HepG2 (cell line): Measurements from ENCODE around the gene POLL. TPM values are rescaled to one million over a fixed set of nuclear protein-coding genes. Genes with fewer than 3 reads are reported as not detected.

ENCODE experiments used
- ELF1 ChIP-seq: sonication (generic); formaldehyde crosslinking; IDR thresholded peaks from 2 replicates; pipeline ENCODE4 v1.4.0; 2020; ENCODE audit warnings: missing genetic modification reagents
- FOSL1 ChIP-seq: sonication (generic); formaldehyde crosslinking; IDR thresholded peaks from 2 replicates; pipeline ENCODE4 v1.9.0; 2021; ENCODE audit warnings: missing genetic modification reagents, borderline replicate concordance
- FOXK1 ChIP-seq: sonication (generic); formaldehyde crosslinking; IDR thresholded peaks from 2 replicates; pipeline ENCODE4 v1.4.0; 2020; ENCODE audit warnings: low read depth, missing genetic modification reagents, borderline replicate concordance
- KAT2B ChIP-seq: fragments of 150-350 bp; IDR thresholded peaks from 2 replicates; pipeline ENCODE4 v1.6.1; 2014; ENCODE audit warnings: low read depth, low read length, borderline replicate concordance
- NFYC ChIP-seq: IDR thresholded peaks from 2 replicates; pipeline ENCODE4 v1.6.1; 2016; ENCODE audit warnings: missing genetic modification reagents, missing compliant biosample characterization
- PRDM10 ChIP-seq: sonication (generic); formaldehyde crosslinking; IDR thresholded peaks from 2 replicates; pipeline ENCODE4 v1.4.0; 2020; ENCODE audit warnings: low read depth, missing genetic modification reagents
- SIN3A ChIP-seq: IDR thresholded peaks from 2 replicates; pipeline ENCODE4 v1.6.1; 2011; ENCODE audit warnings: low read depth, mild to moderate bottlenecking, control low read depth, low read length, borderline replicate concordance
- ZNF224 ChIP-seq: sonication (generic); formaldehyde crosslinking; IDR thresholded peaks from 2 replicates; pipeline ENCODE4 v1.5.0; 2020; ENCODE audit warnings: mild to moderate bottlenecking, missing genetic modification reagents
- ZNF318 ChIP-seq: sonication (generic); formaldehyde crosslinking; IDR thresholded peaks from 2 replicates; pipeline ENCODE4 v1.4.0; 2020; ENCODE audit warnings: mild to moderate bottlenecking, missing genetic modification reagents
- polyA plus RNA-seq, 8 experiments: library from polyadenylated mRNA; depleted of rRNA in 3 of 8; stranded (reverse) in 7 of 8; unstranded in 1 of 8; fragments of >200 nt; fragmentation: Illumina TruSeq in 4 of 8; extraction: Trizol in 4 of 8; gene quantifications; 2 replicates each; pipeline versions ENCODE4 v1.2.1 to v1.2.3, GENCODE V29; 2011 to 2016; ENCODE audit warnings: low read depth in 4 of 8, missing spikeins in 1 of 8, mixed read lengths in 1 of 8; ENCODE audit not compliant: insufficient read depth in 1 of 8
- total RNA-seq, 5 experiments: library from RNA; depleted of rRNA; stranded (reverse); fragments of >200 nt; fragmentation: Illumina TruSeq; extraction: Trizol; gene quantifications; 2 replicates each; pipeline ENCODE4 v1.2.3, GENCODE V29; 2016; ENCODE audit warnings: low read depth in 1 of 5
- TF ChIP-seq, protein P1 (sequence below): IDR thresholded peaks from 2 replicates; pipeline ENCODE4 v1.6.1; 2016; ENCODE audit warnings: missing genetic modification reagents, missing compliant biosample characterization
- TF ChIP-seq, protein P2 (sequence below): sonication (generic); formaldehyde crosslinking; IDR thresholded peaks from 2 replicates; pipeline ENCODE4 v1.4.0; 2020; ENCODE audit warnings: missing genetic modification reagents, borderline replicate concordance

The POLL gene
- total and polyA plus RNA-seq, 2 of the 13 experiments (the other 11 are each of a cell fraction or from before 2014, with no cell fraction given), result 13.8 to 19.1 TPM

DNA sequence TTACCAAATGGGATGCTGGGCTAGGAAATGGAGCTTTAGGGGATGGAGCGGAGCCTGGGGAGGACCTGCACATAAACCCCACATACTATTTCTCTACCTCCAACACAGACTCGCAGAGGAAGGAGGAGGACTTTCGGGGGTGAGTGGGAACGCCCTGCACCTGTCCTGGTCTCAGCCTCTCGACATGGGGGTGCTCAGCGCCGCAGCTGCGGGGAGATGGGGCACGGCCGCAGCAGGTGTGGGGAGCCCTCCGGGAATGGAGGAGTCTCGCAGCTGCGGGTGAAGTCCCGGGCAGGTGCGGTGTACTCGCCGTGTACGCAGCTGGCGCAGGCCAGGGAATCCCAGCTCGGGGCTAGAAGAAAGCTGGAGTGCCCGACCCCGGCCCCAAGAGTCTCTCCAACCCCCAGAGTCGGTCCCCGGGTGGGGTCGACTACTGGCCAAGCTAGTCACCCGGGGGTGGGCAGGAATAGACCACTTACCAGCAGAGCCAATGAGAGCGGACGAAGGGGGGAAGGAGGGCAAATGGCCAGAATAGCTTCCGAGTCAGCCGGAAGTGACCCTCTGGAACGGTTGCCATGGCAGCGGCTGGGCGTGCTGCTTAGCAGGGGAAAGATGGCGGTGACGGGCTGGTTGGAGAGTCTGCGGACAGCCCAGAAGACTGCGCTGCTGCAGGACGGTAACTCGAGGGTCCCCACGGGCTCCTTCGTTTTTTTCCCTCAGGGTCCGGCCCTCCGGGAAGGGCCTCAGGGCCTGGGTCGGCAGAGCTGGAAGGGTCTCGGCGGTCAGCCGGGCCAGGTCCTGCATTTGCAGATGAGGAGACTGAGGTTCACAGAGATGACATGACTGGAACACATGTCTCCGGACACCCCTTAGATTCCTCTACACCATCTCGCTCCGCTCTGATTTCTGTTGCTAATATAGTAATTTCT is at the start of gene POLL, which contains the start of gene DPCD (continued):
- TF ChIP-seq ZNF318 (CRISPR knock-in tag) (0 out of 2 replicates have a peak, but pooled peaks have one; percentile 21), KAT2B (no peak), NFYC (CRISPR knock-in tag) (peak; percentile 84), FOSL1 (CRISPR knock-in tag) (no peak), FOXK1 (CRISPR knock-in tag) (peak; percentile 73; the same call in 1 of the 2 replicates), PRDM10 (CRISPR knock-in tag) (peak; percentile 87; the same call in 1 of the 2 replicates), SIN3A (peak; percentile 98), ZNF224 (CRISPR knock-in tag) (no peak), ELF1 (CRISPR knock-in tag) (peak; percentile 57)
- TF ChIP-seq, protein P1, sequence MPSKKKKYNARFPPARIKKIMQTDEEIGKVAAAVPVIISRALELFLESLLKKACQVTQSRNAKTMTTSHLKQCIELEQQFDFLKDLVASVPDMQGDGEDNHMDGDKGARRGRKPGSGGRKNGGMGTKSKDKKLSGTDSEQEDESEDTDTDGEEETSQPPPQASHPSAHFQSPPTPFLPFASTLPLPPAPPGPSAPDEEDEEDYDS (CRISPR knock-in tag), result peak; percentile 74
- TF ChIP-seq, protein P2, sequence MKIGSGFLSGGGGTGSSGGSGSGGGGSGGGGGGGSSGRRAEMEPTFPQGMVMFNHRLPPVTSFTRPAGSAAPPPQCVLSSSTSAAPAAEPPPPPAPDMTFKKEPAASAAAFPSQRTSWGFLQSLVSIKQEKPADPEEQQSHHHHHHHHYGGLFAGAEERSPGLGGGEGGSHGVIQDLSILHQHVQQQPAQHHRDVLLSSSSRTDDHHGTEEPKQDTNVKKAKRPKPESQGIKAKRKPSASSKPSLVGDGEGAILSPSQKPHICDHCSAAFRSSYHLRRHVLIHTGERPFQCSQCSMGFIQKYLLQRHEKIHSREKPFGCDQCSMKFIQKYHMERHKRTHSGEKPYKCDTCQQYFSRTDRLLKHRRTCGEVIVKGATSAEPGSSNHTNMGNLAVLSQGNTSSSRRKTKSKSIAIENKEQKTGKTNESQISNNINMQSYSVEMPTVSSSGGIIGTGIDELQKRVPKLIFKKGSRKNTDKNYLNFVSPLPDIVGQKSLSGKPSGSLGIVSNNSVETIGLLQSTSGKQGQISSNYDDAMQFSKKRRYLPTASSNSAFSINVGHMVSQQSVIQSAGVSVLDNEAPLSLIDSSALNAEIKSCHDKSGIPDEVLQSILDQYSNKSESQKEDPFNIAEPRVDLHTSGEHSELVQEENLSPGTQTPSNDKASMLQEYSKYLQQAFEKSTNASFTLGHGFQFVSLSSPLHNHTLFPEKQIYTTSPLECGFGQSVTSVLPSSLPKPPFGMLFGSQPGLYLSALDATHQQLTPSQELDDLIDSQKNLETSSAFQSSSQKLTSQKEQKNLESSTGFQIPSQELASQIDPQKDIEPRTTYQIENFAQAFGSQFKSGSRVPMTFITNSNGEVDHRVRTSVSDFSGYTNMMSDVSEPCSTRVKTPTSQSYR (CRISPR knock-in tag), result peak; percentile 36; the same call in 1 of the 2 replicates
